Liver (tissue), 9 donors: ENCODE results near the gene CCL18. TPM values are rescaled to one million over a fixed set of nuclear protein-coding genes. Genes with fewer than 3 reads are reported as not detected.
"Not testable (repeated sequence)": the region's sequence is repeated elsewhere in the genome, so short reads cannot be mapped to it uniquely, and the experiment has no call there.

Experiments
- DNase-seq: peaks from one replicate; pipeline ENCODE4 v3.0.0-alpha.2; 2017; ENCODE audit warnings: low spot score
- H3K27ac ChIP-seq, 2 donors: one replicate each; pipeline ENCODE4 v1.7.0; 2013; ENCODE audit warnings: inconsistent platforms in 2 of 2, low read length in 2 of 2, control low read depth in 1 of 2, low read depth in 1 of 2, mild to moderate bottlenecking in 1 of 2
- H3K27me3 ChIP-seq, 4 donors: one replicate each; pipeline versions ENCODE4 v1.6.1 to v1.7.0; 2013; ENCODE audit warnings: low read length in 3 of 4, inconsistent platforms in 1 of 4, mild to moderate bottlenecking in 1 of 4, moderate library complexity in 1 of 4; ENCODE audit not compliant: control insufficient read depth in 4 of 4, insufficient read depth in 4 of 4
- H3K36me3 ChIP-seq, 4 donors: one replicate each; pipeline versions ENCODE4 v1.6.1 to v1.7.0; 2013; ENCODE audit warnings: low read length in 3 of 4, mild to moderate bottlenecking in 3 of 4, low read depth in 1 of 4, moderate library complexity in 1 of 4; ENCODE audit not compliant: control insufficient read depth in 4 of 4, insufficient read depth in 3 of 4
- H3K4me1 ChIP-seq, 4 donors: one replicate each; pipeline versions ENCODE4 v1.6.1 to v1.7.0; 2013; ENCODE audit warnings: low read length in 3 of 4, mild to moderate bottlenecking in 3 of 4, moderate library complexity in 1 of 4; ENCODE audit not compliant: control insufficient read depth in 4 of 4, insufficient read depth in 4 of 4
- H3K4me3 ChIP-seq, 3 donors: one replicate each; pipeline versions ENCODE4 v1.6.1 to v1.7.0; 2013; ENCODE audit warnings: low read length in 3 of 3, control low read depth in 1 of 3, low read depth in 1 of 3, mild to moderate bottlenecking in 1 of 3
- H3K9ac ChIP-seq, 2 donors: one replicate each; pipeline ENCODE4 v1.7.0; 2013; ENCODE audit warnings: low read length in 2 of 2, mild to moderate bottlenecking in 2 of 2, moderate library complexity in 2 of 2, control low read depth in 1 of 2, low read depth in 1 of 2
- H3K9me3 ChIP-seq, 4 donors: one replicate each; pipeline versions ENCODE4 v1.6.1 to v1.7.0; 2013; ENCODE audit warnings: low read length in 3 of 4; ENCODE audit not compliant: control insufficient read depth in 4 of 4
- ATF3 ChIP-seq: IDR thresholded peaks from 2 replicates; pipeline ENCODE4 v1.6.1; 2016; ENCODE audit warnings: antibody characterized with exemption
- CTCF ChIP-seq: fragments of 150-350 bp; IDR thresholded peaks from 2 replicates; pipeline ENCODE4 v1.5.1; 2017; ENCODE audit warnings: improper control_type of control experiment, low read depth, low read length; ENCODE audit not compliant: missing input control
- FOXA2 ChIP-seq: IDR thresholded peaks from 2 replicates; pipeline ENCODE4 v1.6.1; 2016; ENCODE audit warnings: antibody characterized with exemption
- GABPA ChIP-seq, 2 donors: IDR thresholded peaks in 1 of 2; conservative IDR thresholded peaks in 1 of 2; 2 replicates each; pipeline ENCODE4 v1.6.1; 2016; ENCODE audit warnings: antibody characterized with exemption in 2 of 2, mild to moderate bottlenecking in 1 of 2, moderate library complexity in 1 of 2
- HNF4G ChIP-seq: IDR thresholded peaks from 2 replicates; pipeline ENCODE4 v1.6.1; 2016; ENCODE audit warnings: antibody characterized with exemption
- JUND ChIP-seq, 2 donors: IDR thresholded peaks; 2 replicates each; pipeline ENCODE4 v1.6.1; 2016; ENCODE audit warnings: antibody characterized with exemption in 2 of 2
- MAX ChIP-seq: IDR thresholded peaks from 2 replicates; pipeline ENCODE4 v1.6.1; 2016; ENCODE audit warnings: antibody characterized with exemption
- RXRA ChIP-seq, 2 donors: IDR thresholded peaks; 2 replicates each; pipeline ENCODE4 v1.6.1; 2017 to 2018; ENCODE audit warnings: antibody characterized with exemption in 2 of 2, mild to moderate bottlenecking in 1 of 2
- SP1 ChIP-seq: IDR thresholded peaks from 2 replicates; pipeline ENCODE4 v1.6.1; 2018; ENCODE audit warnings: antibody characterized with exemption, mild to moderate bottlenecking
- TAF1 ChIP-seq: conservative IDR thresholded peaks from 2 replicates; pipeline ENCODE4 v1.6.1; 2016; ENCODE audit warnings: antibody characterized with exemption, mild to moderate bottlenecking
- ZBTB33 ChIP-seq: IDR thresholded peaks from 2 replicates; pipeline ENCODE4 v1.6.1; 2016; ENCODE audit warnings: antibody characterized with exemption
- WGBS: extraction: QIAGEN DNeasy Blood & Tissue Kit; methylation state at CpG from one replicate; pipeline ENCODE4 v1.1.7; 2013; 5-methylcytosine and 5-hydroxymethylcytosine counted together
- polyA plus RNA-seq, 2 donors: library from polyadenylated mRNA; stranded (reverse) in 1 of 2; unstranded in 1 of 2; fragments of 200-250 nt in 1 of 2; fragments of >200 nt in 1 of 2; fragmentation: Nextera tagmentation in 1 of 2; extraction: Ambion mirVana in 1 of 2; gene quantifications; one replicate each; pipeline versions ENCODE4 v1.2.1 to v1.2.3, GENCODE V29; 2013 to 2015
- total RNA-seq, 2 donors: library from RNA; depleted of rRNA; stranded (reverse); fragments of >200 nt; gene quantifications; one replicate each; pipeline ENCODE4 v1.2.3, GENCODE V29; 2014
- donor health status: healthy.
- donor health status: healthy.
- donor health status: healthy.
- donor health status: healthy.
- donor health status: healthy.

CCL18 gene
- total RNA-seq: under 1 TPM in 1 of 2 donors, not detected in 1; 0.92 TPM
- under 1 TPM; 0.22 to 0.76 TPM for polyA plus RNA-seq

- Histone ChIP-seq H3K4me3 (no peak within 1 kb of the TSS), H3K36me3 (no peaks in the 10 kb centered on the region), H3K9me3 (no peaks in the 10 kb centered on the region), H3K27me3 (no peaks in the 10 kb centered on the region), H3K4me1 (no peaks in the 10 kb centered on the region), H3K27ac (no peak within 1 kb of the TSS), H3K9ac (no peak within 1 kb of the TSS)
- TF ChIP-seq TAF1 (no peak), HNF4G (no peak), FOXA2 (no peak), CTCF (no peak), GABPA (IDR thresholded peaks at IDR 0.05 in 1 of 2, conservative IDR thresholded peaks at IDR 0.05 in 1 of 2) (no peak), ATF3 (no peak), SP1 (no peak)
- DNase-seq: no peak
- WGBS: 88% methylated on average over 5 of the region's 5 CpGs
These were observed at the start of gene CCL18 for GRCh38 chr17:36063786-36064541. Gene CCL18, plus strand, starts transcription at chr17:36064272. Its CDS starts 71 bp downstream, at chr17:36064343.

GRCh38 chr17:36014946-36015345 lies 49.1 kb upstream of the CCL18 start:
- WGBS: 76% methylated on average over 5 of the region's 5 CpGs
- Histone ChIP-seq H3K4me3 (no peak overlapping the region), H3K4me1 (peaks cover 0 to 2% (median 0%) of the 10 kb centered on the region in 4 donors), H3K27ac (no peak overlapping the region), H3K9me3 (no peaks in the 10 kb centered on the region), H3K27me3 (no peaks in the 10 kb centered on the region), H3K9ac (no peak overlapping the region), H3K36me3 (peaks cover 0 to 14% (median 8%) of the 10 kb centered on the region in 4 donors)
- no peak for DNase-seq
- TF ChIP-seq TAF1: no peak

GRCh38 chr17:36015895-36016294 lies 48.2 kb upstream of the CCL18 start:
- 98% methylated on average over 4 of the region's 4 CpGs for WGBS
- H3K27ac ChIP-seq, H3K27me3 ChIP-seq, DNase-seq, H3K9ac ChIP-seq, H3K9me3 ChIP-seq, H3K4me1 ChIP-seq, H3K4me3 ChIP-seq: not testable (repeated sequence)
- peaks cover 0 to 14% (median 6%) of the 10 kb centered on the region in 4 donors for H3K36me3 ChIP-seq

- Histone ChIP-seq H3K4me3 (no peak overlapping the region), H3K36me3 (peaks cover 0 to 14% (median 5%) of the 10 kb centered on the region in 4 donors), H3K9me3 (no peaks in the 10 kb centered on the region), H3K27me3 (no peaks in the 10 kb centered on the region), H3K4me1 (peaks cover 0 to 2% (median 0%) of the 10 kb centered on the region in 4 donors), H3K27ac (no peak overlapping the region), H3K9ac (no peak overlapping the region)
- DNase-seq: no peak
- no peak for TF ChIP-seq ATF3
- no peak for TF ChIP-seq JUND (IDR thresholded peaks at IDR 0.05)
- no peak for TF ChIP-seq MAX
- TF ChIP-seq RXRA (IDR thresholded peaks at IDR 0.05): no peak
- no peak for TF ChIP-seq TAF1
- no peak for TF ChIP-seq HNF4G
- TF ChIP-seq ZBTB33: no peak
- 98% methylated on average over 2 of the region's 2 CpGs for WGBS
These were observed 47.5 kb upstream of the CCL18 start for GRCh38 chr17:36016555-36016954.
